D721Med (cell line): ENCODE results near the gene DNAJB5.

Experiments
- DNase-seq: peaks from one replicate; pipeline ENCODE4 v3.0.0; 2011; ENCODE audit warnings: low spot score; ENCODE audit not compliant: insufficient read length
- FAIRE-seq: peaks from 2 replicates; lab custom pipeline; 2011; peaks lifted over from hg19 to GRCh38; lab: Jason Lieb, UNC
- CTCF ChIP-seq: IDR thresholded peaks from 2 replicates; pipeline ENCODE4 v1.5.1; 2012; ENCODE audit warnings: mild to moderate bottlenecking, control low read depth; ENCODE audit not compliant: insufficient read depth; ENCODE audit errors: missing control alignments

The DNAJB5 gene

GRCh38 chr9:35042081-35042604 is 52.6 kb downstream of the DNAJB5 start:
- DNase-seq, result no peak
- no peak for FAIRE-seq
- TF ChIP-seq CTCF, result no peak

- TF ChIP-seq CTCF, result no peak
- DNase-seq (no peak), FAIRE-seq (no peak)
Measured at GRCh38 chr9:35042891-35043545, 53.5 kb downstream of the DNAJB5 start.

DNA sequence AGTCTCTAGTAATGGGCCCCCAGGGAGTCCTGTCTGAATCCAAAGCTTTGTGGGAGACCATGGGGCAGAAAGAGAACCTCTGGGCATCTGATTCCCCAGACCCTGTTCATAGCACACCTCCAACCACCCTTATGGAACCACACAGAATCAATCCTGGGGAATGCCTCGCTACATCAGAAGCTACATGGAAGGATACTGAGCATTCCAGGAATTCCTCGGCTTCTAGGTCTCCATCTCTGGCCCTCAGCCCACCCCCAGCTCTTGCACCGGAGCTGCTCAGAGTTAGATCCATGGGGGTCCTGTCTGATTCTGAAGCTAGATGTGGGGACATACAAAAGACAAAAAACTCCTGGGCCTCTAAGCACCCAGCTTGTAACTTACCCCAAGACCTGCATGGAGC is 54.5 kb downstream of the DNAJB5 start:
- DNase-seq (no peak), FAIRE-seq (no peak)
- no peak for TF ChIP-seq CTCF
